Caco-2 (cell line): Measurements from ENCODE around the gene PYGO2. TPM values are rescaled to one million over a fixed set of nuclear protein-coding genes. Genes with fewer than 3 reads are reported as not detected.

Source experiments
- BruUV-seq: library from RNA; stranded (reverse); fragments of 400-500 nt; replicated peaks from 2 replicates; lab custom pipeline; 2021; lab: Mats Ljungman, UMichigan
- CTCF ChIA-PET: fragments of 300-600 bp; sonication (Branson Sonifier 250); formaldehyde crosslinking; loops from one replicate; lab custom pipeline; 2022; ENCODE audit warnings: antibody characterized with exemption; lab: Charles Lee
- POLR2A ChIA-PET: fragments of 300-600 bp; sonication (Branson Sonifier 250); formaldehyde crosslinking; loops from one replicate; lab custom pipeline; 2022; ENCODE audit warnings: antibody characterized with exemption; lab: Charles Lee
- DNase-seq, 2 experiments: peaks; one replicate each; pipeline versions ENCODE4 v3.0.0 to v3.0.0-alpha.2; 2020 to 2022
- H3K27me3 ChIP-seq: replicated peaks from 2 replicates; pipeline ENCODE4 v1.6.0; 2011; ENCODE audit warnings: low read length; ENCODE audit not compliant: control insufficient read depth, insufficient read depth
- H3K36me3 ChIP-seq: 2 replicates; pipeline ENCODE4 v1.5.1; 2011; ENCODE audit warnings: low read length; ENCODE audit not compliant: control insufficient read depth, insufficient read depth
- H3K4me1 ChIP-seq: fragments of 250-450 bp; sonication (Bioruptor Pico); 2 replicates; pipeline ENCODE4 v1.5.1; 2020; ENCODE audit warnings: mild to moderate bottlenecking
- H3K4me3 ChIP-seq: 2 replicates; pipeline ENCODE4 v1.5.1; 2011; ENCODE audit warnings: low read depth, mild to moderate bottlenecking, control low read depth, low read length
- H3K9me3 ChIP-seq: fragments of 250-450 bp; sonication (Bioruptor Pico); 2 replicates; pipeline ENCODE4 v1.5.1; 2020; ENCODE audit warnings: mild to moderate bottlenecking, moderate library complexity
- H3K27ac Mint-ChIP-seq: one replicate; pipeline ENCODE4 v1.8.0; 2022; ENCODE audit warnings: mixed read lengths; ENCODE audit not compliant: unreplicated experiment
- H3K27me3 Mint-ChIP-seq: one replicate; pipeline ENCODE4 v1.8.0; 2022; ENCODE audit warnings: mixed read lengths; ENCODE audit not compliant: insufficient read depth, unreplicated experiment
- H3K36me3 Mint-ChIP-seq: one replicate; pipeline ENCODE4 v1.8.0; 2022; ENCODE audit warnings: mild to moderate bottlenecking, mixed read lengths; ENCODE audit not compliant: insufficient read depth, unreplicated experiment
- H3K4me1 Mint-ChIP-seq: one replicate; pipeline ENCODE4 v1.8.0; 2022; ENCODE audit warnings: low read depth, mixed read lengths; ENCODE audit not compliant: unreplicated experiment
- H3K4me3 Mint-ChIP-seq: one replicate; pipeline ENCODE4 v1.8.0; 2022; ENCODE audit warnings: mild to moderate bottlenecking, moderate library complexity, mixed read lengths; ENCODE audit not compliant: unreplicated experiment
- H3K9me3 Mint-ChIP-seq: one replicate; pipeline ENCODE4 v1.8.0; 2022; ENCODE audit warnings: mixed read lengths; ENCODE audit not compliant: unreplicated experiment
- intact Hi-C: fragments of 100-400 bp; cut with micrococcal nuclease; formaldehyde crosslinking; loops from one replicate; pipeline ENCODE4 v1.10.0; 2022; ENCODE audit not compliant: unreplicated experiment
- total RNA-seq: library from RNA; stranded (reverse); gene quantifications from 2 replicates; pipeline ENCODE4 v1.2.3, GENCODE V29; 2022
- TF ChIP-seq, protein P1 (sequence below), 2 experiments: fragments of 200-600 bp in 1 of 2; IDR thresholded peaks; 1 replicate in 1 of 2; 2 replicates in 1 of 2; pipeline versions ENCODE4 v1.5.1 to v1.8.0; 2011 to 2022; ENCODE audit warnings: antibody characterized with exemption in 1 of 2, control low read depth in 1 of 2, inconsistent platforms in 1 of 2, low read depth in 1 of 2, low read length in 1 of 2, mild to moderate bottlenecking in 1 of 2, moderate library complexity in 1 of 2; ENCODE audit not compliant: insufficient read depth in 1 of 2, severe bottlenecking in 1 of 2, unreplicated experiment in 1 of 2

PYGO2 gene
- total RNA-seq, 1 experiment from 2014 or later: 34.9 TPM

DNA sequence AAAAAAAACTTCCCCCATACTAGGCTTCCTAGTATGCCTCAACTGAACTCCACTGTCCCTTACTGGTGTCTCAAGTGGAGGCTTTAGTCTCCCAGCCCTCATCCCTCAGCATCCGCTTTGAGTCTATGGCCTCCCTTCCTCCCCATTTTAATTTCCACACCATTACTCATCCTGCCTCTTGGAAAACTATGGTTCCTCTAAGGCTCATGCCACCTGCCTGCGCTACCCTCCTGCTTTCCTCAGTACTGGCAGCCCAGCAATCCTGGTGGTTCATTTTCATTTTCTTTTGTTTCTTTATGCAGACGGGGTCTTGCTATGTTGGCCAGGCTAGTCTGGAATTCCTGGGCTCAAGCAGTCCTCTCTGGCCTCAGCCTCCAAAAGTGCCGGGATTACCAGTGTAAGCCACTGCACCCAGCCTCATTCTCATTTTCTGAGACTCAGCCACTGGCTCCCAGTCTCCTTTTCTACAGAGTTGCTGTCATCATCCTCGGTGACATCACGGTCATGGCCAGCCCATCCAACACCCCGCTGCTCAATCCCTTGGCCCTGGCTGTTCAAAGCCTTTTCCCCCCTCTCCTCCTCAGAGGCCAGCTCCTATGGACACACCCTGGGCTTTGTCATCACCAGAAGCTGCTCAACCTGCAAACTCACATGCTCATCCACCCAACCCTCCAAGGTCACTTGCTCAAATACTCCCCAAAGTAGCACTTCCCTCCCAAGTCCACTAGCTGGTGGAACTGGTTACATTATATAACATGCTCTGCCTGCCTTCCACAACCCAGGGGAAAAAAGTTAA is 22.8 kb downstream of the PYGO2 start:
- H3K4me1 Mint-ChIP-seq: peaks cover 19% of the 10 kb centered on the region
- H3K4me3 ChIP-seq: no peak overlapping the region
- H3K9me3 Mint-ChIP-seq: no peaks in the 10 kb centered on the region
- no peaks in the 10 kb centered on the region for H3K27me3 Mint-ChIP-seq
- no peaks in the 10 kb centered on the region for H3K9me3 ChIP-seq
- peaks cover 23% of the 10 kb centered on the region for H3K36me3 Mint-ChIP-seq
- no peaks in the 10 kb centered on the region for H3K27me3 ChIP-seq
- H3K27ac Mint-ChIP-seq: peak overlapping the region; percentile 99
- CTCF ChIA-PET: interaction anchor here (0.7 kb wide), 1 partner anchor 79 kb away, joined by 3 read pairs; no protein-coding TSS in a partner anchor
- POLR2A ChIA-PET: interaction anchor here (0.6 to 1.1 kb wide), 2 partner anchors 35 kb away, joined by 3 to 4 read pairs; no protein-coding TSS in a partner anchor
- no peaks in the 10 kb centered on the region for H3K36me3 ChIP-seq
- H3K4me3 Mint-ChIP-seq: peak overlapping the region; percentile 87
- H3K4me1 ChIP-seq: peaks cover 6% of the 10 kb centered on the region
- intact Hi-C loops: no loop called here
- no peak for DNase-seq
- BruUV-seq: no TSS peak
- TF ChIP-seq, protein P1, sequence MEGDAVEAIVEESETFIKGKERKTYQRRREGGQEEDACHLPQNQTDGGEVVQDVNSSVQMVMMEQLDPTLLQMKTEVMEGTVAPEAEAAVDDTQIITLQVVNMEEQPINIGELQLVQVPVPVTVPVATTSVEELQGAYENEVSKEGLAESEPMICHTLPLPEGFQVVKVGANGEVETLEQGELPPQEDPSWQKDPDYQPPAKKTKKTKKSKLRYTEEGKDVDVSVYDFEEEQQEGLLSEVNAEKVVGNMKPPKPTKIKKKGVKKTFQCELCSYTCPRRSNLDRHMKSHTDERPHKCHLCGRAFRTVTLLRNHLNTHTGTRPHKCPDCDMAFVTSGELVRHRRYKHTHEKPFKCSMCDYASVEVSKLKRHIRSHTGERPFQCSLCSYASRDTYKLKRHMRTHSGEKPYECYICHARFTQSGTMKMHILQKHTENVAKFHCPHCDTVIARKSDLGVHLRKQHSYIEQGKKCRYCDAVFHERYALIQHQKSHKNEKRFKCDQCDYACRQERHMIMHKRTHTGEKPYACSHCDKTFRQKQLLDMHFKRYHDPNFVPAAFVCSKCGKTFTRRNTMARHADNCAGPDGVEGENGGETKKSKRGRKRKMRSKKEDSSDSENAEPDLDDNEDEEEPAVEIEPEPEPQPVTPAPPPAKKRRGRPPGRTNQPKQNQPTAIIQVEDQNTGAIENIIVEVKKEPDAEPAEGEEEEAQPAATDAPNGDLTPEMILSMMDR (IDR thresholded peaks at IDR 0.05; ENCODE audit: insufficient read depth in 1 of 2, low read depth in 1 of 2, low read length in 1 of 2, severe bottlenecking in 1 of 2, unreplicated experiment in 1 of 2): no peak

DNA sequence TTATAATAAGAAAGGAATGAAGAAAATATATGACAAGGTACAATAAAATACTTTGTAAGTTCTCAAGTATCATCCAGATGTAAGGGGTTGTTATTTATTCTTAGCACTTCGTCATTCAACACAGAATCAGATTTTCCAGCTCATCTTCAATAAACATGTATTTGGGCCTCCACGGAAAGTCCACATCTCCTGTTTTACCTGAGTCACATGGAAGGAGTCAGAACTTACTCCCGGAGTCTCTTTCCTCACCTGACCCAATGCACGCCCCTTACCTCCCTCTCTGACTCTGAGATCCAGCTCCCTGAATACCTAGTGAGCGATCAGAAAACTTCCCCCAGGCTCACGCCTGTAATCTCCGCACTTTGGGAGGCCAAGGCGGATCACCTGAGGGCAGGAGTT is 23.6 kb downstream of the PYGO2 start:
- ChIA-PET CTCF (no interaction called here), POLR2A (interaction anchor here (1.1 kb wide), 1 partner anchor 36 kb away, joined by 4 read pairs; no protein-coding TSS in a partner anchor)
- no peaks in the 10 kb centered on the region for H3K27me3 Mint-ChIP-seq
- intact Hi-C loops: loop anchor here (2.0 kb wide), 1 partner anchor 59 kb away; no protein-coding TSS in a partner anchor
- Histone ChIP-seq H3K4me1 (peaks cover 6% of the 10 kb centered on the region), H3K4me3 (peak overlapping the region; percentile 72), H3K36me3 (no peaks in the 10 kb centered on the region), H3K9me3 (no peaks in the 10 kb centered on the region), H3K27me3 (no peaks in the 10 kb centered on the region)
- BruUV-seq: no TSS peak
- peaks cover 23% of the 10 kb centered on the region for H3K36me3 Mint-ChIP-seq
- H3K27ac Mint-ChIP-seq: peak overlapping the region; percentile 99
- no peaks in the 10 kb centered on the region for H3K9me3 Mint-ChIP-seq
- DNase-seq: no peak
- peaks cover 17% of the 10 kb centered on the region for H3K4me1 Mint-ChIP-seq
- H3K4me3 Mint-ChIP-seq: peak overlapping the region; percentile 87
- TF ChIP-seq, protein P1 (IDR thresholded peaks at IDR 0.05; ENCODE audit: insufficient read depth in 1 of 2, low read depth in 1 of 2, low read length in 1 of 2, severe bottlenecking in 1 of 2, unreplicated experiment in 1 of 2): no peak
